HCT116 (cell line): ENCODE data around the gene ADNP. TPM values are rescaled to one million over a fixed set of nuclear protein-coding genes. Genes with fewer than 3 reads are reported as not detected.

Source experiments
- ATAC-seq: fragments of 200-7000 bp; cut with Tn5 transposase; 2 replicates; pipeline ENCODE4 v1.9.1; 2020; ENCODE audit warnings: mild to moderate bottlenecking, moderate library complexity
- BruUV-seq: library from RNA; stranded (reverse); fragments of 400-500 nt; replicated peaks from 2 replicates; lab custom pipeline; 2021; lab: Mats Ljungman, UMichigan
- CTCF ChIA-PET: fragments of 300-600 bp; sonication (Branson Sonifier 250); formaldehyde crosslinking; loops from one replicate; lab custom pipeline; 2021; ENCODE audit warnings: antibody characterized with exemption; lab: Charles Lee
- POLR2A ChIA-PET: fragments of 300-600, 350-600 bp; sonication (Branson Sonifier 250); formaldehyde crosslinking; loops from one replicate; lab custom pipeline; 2021; ENCODE audit warnings: antibody characterized with exemption; lab: Charles Lee
- RAD21 ChIA-PET, 2 experiments: fragments of 300-600 bp; sonication (Branson Sonifier 250); formaldehyde crosslinking; loops; one replicate each; lab custom pipeline; 2023; ENCODE audit warnings: low total read pairs in 2 of 2; ENCODE audit not compliant: uncharacterized antibody in 2 of 2, unreplicated experiment in 2 of 2, low non-redundant PET in 1 of 2; lab: Charles Lee
- DNase-seq: peaks from one replicate; pipeline ENCODE4 v3.0.0-alpha.2; 2010; ENCODE audit warnings: low read depth, low spot score
- H2AFZ ChIP-seq: fragments of 200-600 bp; shearing (Covaris generic), sonication (generic); 2 replicates; pipeline ENCODE4 v1.6.1; 2017; ENCODE audit warnings: low read depth, mixed run types, mixed read lengths, antibody characterized with exemption, low read length; ENCODE audit not compliant: poor library complexity, severe bottlenecking
- H3K27ac ChIP-seq: 2 replicates; pipeline ENCODE4 v1.5.1; 2012; ENCODE audit warnings: low read depth, low read length
- H3K27me3 ChIP-seq: fragments of 200-600 bp; sonication (generic); 2 replicates; pipeline ENCODE4 v1.6.1; 2016; ENCODE audit warnings: mixed run types, low read length, mixed read lengths; ENCODE audit not compliant: insufficient read depth
- H3K36me3 ChIP-seq, 2 experiments: fragments of 200-500 bp in 1 of 2; fragments of 200-600 bp in 1 of 2; sonication (Bioruptor generic) in 1 of 2; sonication (generic) in 1 of 2; 2 replicates each; pipeline versions ENCODE4 v1.5.1 to v1.6.1; 2014 to 2016; ENCODE audit warnings: low read length in 2 of 2, inconsistent platforms in 1 of 2, mixed read lengths in 1 of 2, mixed run types in 1 of 2; ENCODE audit not compliant: insufficient read depth in 2 of 2, control insufficient read depth in 1 of 2
- H3K4me1 ChIP-seq, 2 experiments: fragments of 200-600 bp in 1 of 2; sonication (generic) in 1 of 2; 2 replicates each; pipeline versions ENCODE4 v1.5.1 to v1.6.1; 2012 to 2017; ENCODE audit warnings: low read length in 2 of 2, inconsistent platforms in 1 of 2, mild to moderate bottlenecking in 1 of 2, mixed read lengths in 1 of 2, mixed run types in 1 of 2, moderate library complexity in 1 of 2; ENCODE audit not compliant: insufficient read depth in 2 of 2, control insufficient read depth in 1 of 2
- H3K4me2 ChIP-seq: fragments of 200-600 bp; sonication (generic); 2 replicates; pipeline ENCODE4 v1.6.1; 2017; ENCODE audit warnings: mixed run types, low read length, mixed read lengths
- H3K4me3 ChIP-seq, 2 experiments: fragments of 200-600 bp in 1 of 2; sonication (generic) in 1 of 2; replicated peaks in 1 of 2; 2 replicates each; pipeline ENCODE4 v1.5.1; 2011 to 2016; ENCODE audit warnings: low read length in 2 of 2, control low read depth in 1 of 2, low read depth in 1 of 2, mild to moderate bottlenecking in 1 of 2, mixed read lengths in 1 of 2, mixed run types in 1 of 2
- H3K79me2 ChIP-seq: fragments of 200-600 bp; sonication (generic); 2 replicates; pipeline ENCODE4 v1.6.1; 2017; ENCODE audit warnings: mild to moderate bottlenecking, mixed run types, low read length, moderate library complexity, mixed read lengths; ENCODE audit not compliant: insufficient read depth
- H3K9ac ChIP-seq: fragments of 200-600 bp; sonication (generic); 2 replicates; pipeline ENCODE4 v1.6.1; 2016; ENCODE audit warnings: low read length, mixed read lengths
- H3K9me2 ChIP-seq: fragments of 200-600 bp; sonication (generic), shearing (Covaris generic); 2 replicates; pipeline ENCODE4 v1.6.1; 2017; ENCODE audit warnings: mixed run types, mild to moderate bottlenecking, moderate library complexity; ENCODE audit not compliant: insufficient read depth
- H3K9me3 ChIP-seq, 2 experiments: fragments of 200-500 bp in 1 of 2; fragments of 200-600 bp in 1 of 2; sonication (Bioruptor generic) in 1 of 2; sonication (generic) in 1 of 2; 2 replicates each; pipeline ENCODE4 v1.6.1; 2014 to 2017; ENCODE audit warnings: low read length in 2 of 2, mixed read lengths in 2 of 2, inconsistent platforms in 1 of 2, low read depth in 1 of 2, mild to moderate bottlenecking in 1 of 2, mixed run types in 1 of 2, moderate library complexity in 1 of 2; ENCODE audit not compliant: control insufficient read depth in 1 of 2, insufficient read depth in 1 of 2
- H4K20me1 ChIP-seq: fragments of 200-600 bp; sonication (generic), shearing (Covaris generic); 2 replicates; pipeline ENCODE4 v1.6.1; 2017; ENCODE audit warnings: mixed run types, mild to moderate bottlenecking, moderate library complexity; ENCODE audit not compliant: insufficient read depth
- CBX3 ChIP-seq: IDR thresholded peaks from 2 replicates; pipeline ENCODE4 v1.6.1; 2012; ENCODE audit warnings: low read depth
- CTCF ChIP-seq, 3 experiments: fragments of 200-600 bp in 1 of 3; sonication (generic) in 1 of 3; IDR thresholded peaks in 2 of 3; conservative IDR thresholded peaks in 1 of 3; 2 replicates each; pipeline ENCODE4 v1.5.1; 2012 to 2017; ENCODE audit warnings: low read depth in 2 of 3, low read length in 2 of 3, antibody characterized with exemption in 1 of 3, borderline replicate concordance in 1 of 3, control low read depth in 1 of 3, mild to moderate bottlenecking in 1 of 3, mixed read lengths in 1 of 3, mixed run types in 1 of 3, moderate library complexity in 1 of 3; ENCODE audit not compliant: insufficient read depth in 1 of 3
- FOSL1 ChIP-seq: IDR thresholded peaks from 2 replicates; pipeline ENCODE4 v1.6.1; 2012; ENCODE audit warnings: low read depth
- POLR2A ChIP-seq: IDR thresholded peaks from 2 replicates; pipeline ENCODE4 v1.7.0; 2011; ENCODE audit warnings: borderline replicate concordance; ENCODE audit not compliant: insufficient read depth, insufficient read length; ENCODE audit errors: extremely low read depth
- RAD21 ChIP-seq: IDR thresholded peaks from 2 replicates; pipeline ENCODE4 v1.6.1; 2012; ENCODE audit warnings: low read depth, mild to moderate bottlenecking
- REST ChIP-seq: IDR thresholded peaks from 2 replicates; pipeline ENCODE4 v1.6.1; 2012; ENCODE audit warnings: low read depth
- SIN3A ChIP-seq: IDR thresholded peaks from 2 replicates; pipeline ENCODE4 v1.6.1; 2012; ENCODE audit warnings: low read depth
- SRF ChIP-seq: IDR thresholded peaks from 2 replicates; pipeline ENCODE4 v1.6.1; 2012; ENCODE audit warnings: low read depth
- TCF7L2 ChIP-seq: IDR thresholded peaks from 2 replicates; pipeline ENCODE4 v1.7.0; 2011; ENCODE audit warnings: borderline replicate concordance, inconsistent platforms; ENCODE audit not compliant: insufficient read depth, insufficient read length; ENCODE audit errors: extremely low read depth
- ZFX ChIP-seq: fragments of 450-650 bp; IDR thresholded peaks from 2 replicates; pipeline ENCODE4 v1.6.1; 2017
- intact Hi-C: fragments of 100-400 bp; cut with micrococcal nuclease; formaldehyde crosslinking; loops from 2 replicates; pipeline ENCODE4 v1.10.0; 2022
- total RNA-seq: library from RNA; stranded (reverse); gene quantifications from one replicate; pipeline ENCODE4 v1.2.1, GENCODE V29; 2021; ENCODE audit not compliant: unreplicated experiment

ADNP gene
- total RNA-seq, 1 experiment from 2014 or later, result 85.9 TPM

- no peaks in the 10 kb centered on the region for H3K9me3 ChIP-seq
- H3K27ac ChIP-seq, result no peak overlapping the region
- no peaks in the 10 kb centered on the region for H3K9me2 ChIP-seq
- H3K4me3 ChIP-seq, result no peak overlapping the region
- H3K4me1 ChIP-seq, result peaks cover 8% of the 10 kb centered on the region in 2 experiments
- H4K20me1 ChIP-seq, result no peaks in the 10 kb centered on the region
- no peaks in the 10 kb centered on the region for H3K36me3 ChIP-seq
- H3K4me2 ChIP-seq, result no peak overlapping the region
- H2AFZ ChIP-seq, result no peak overlapping the region
- DNase-seq, result no peak
- intact Hi-C loops, result no loop called here
- POLR2A ChIA-PET, result no interaction called here
- H3K27me3 ChIP-seq, result no peaks in the 10 kb centered on the region
- BruUV-seq, result no TSS peak
- CTCF ChIA-PET, result no interaction called here
- no peaks in the 10 kb centered on the region for H3K79me2 ChIP-seq
- no peak overlapping the region for H3K9ac ChIP-seq
- ATAC-seq, result no peak
- RAD21 ChIA-PET, result no interaction called here
- no peak for TF ChIP-seq TCF7L2
- TF ChIP-seq RAD21, result no peak
- TF ChIP-seq ZFX, result no peak
- no peak for TF ChIP-seq CBX3
- no peak for TF ChIP-seq FOSL1
- TF ChIP-seq CTCF (IDR thresholded peaks at IDR 0.05 in 2 of 3, conservative IDR thresholded peaks at IDR 0.05 in 1 of 3; ENCODE audit: borderline replicate concordance in 1 of 3, insufficient read depth in 1 of 3, low read depth in 2 of 3, low read length in 2 of 3), result no peak
- no peak for TF ChIP-seq POLR2A
- TF ChIP-seq REST, result no peak
- TF ChIP-seq SRF, result no peak
- TF ChIP-seq SIN3A, result no peak
These were observed 70.2 kb downstream of the ADNP start for GRCh38 chr20:50861012-50861411.
